CD4-positive, alpha-beta T cell treated with Interleukin-2 at 100 ng/mL for 4 hours (primary cell): ENCODE results near the gene PRKAR2A.
"Not testable (repeated sequence)": the region's sequence is repeated elsewhere in the genome, so short reads cannot be mapped to it uniquely, and the experiment has no call there.

Experiments used
- DNase-seq: peaks from one replicate; pipeline ENCODE4 v3.0.0-alpha.2; 2020; ENCODE audit warnings: low spot score

The PRKAR2A gene

GRCh38 chr3:48835650-48836366, 11.9 kb downstream of the PRKAR2A start:
- no peak for DNase-seq

GRCh38 chr3:48832684-48833083, 15.0 kb downstream of the PRKAR2A start:
- no peak for DNase-seq

- DNase-seq = no peak
Measured at GRCh38 chr3:48830715-48831114, 17.0 kb downstream of the PRKAR2A start.

- not testable (repeated sequence) for DNase-seq
Measured at GRCh38 chr3:48829525-48829924, 18.1 kb downstream of the PRKAR2A start.

- not testable (repeated sequence) for DNase-seq
Measured at GRCh38 chr3:48827874-48828273, 19.8 kb downstream of the PRKAR2A start.

GRCh38 chr3:48826451-48826850, 21.2 kb downstream of the PRKAR2A start:
- DNase-seq = no peak

- DNase-seq = no peak
Measured at GRCh38 chr3:48820612-48821324, 26.9 kb downstream of the PRKAR2A start.

GRCh38 chr3:48819234-48820221, 28.1 kb downstream of the PRKAR2A start:
- no peak for DNase-seq

GRCh38 chr3:48811524-48811923, 36.1 kb downstream of the PRKAR2A start:
- DNase-seq = no peak

GRCh38 chr3:48804930-48805329, 42.7 kb downstream of the PRKAR2A start:
- DNase-seq = no peak

GRCh38 chr3:48800831-48801230, 46.8 kb downstream of the PRKAR2A start:
- not testable (repeated sequence) for DNase-seq

- no peak for DNase-seq
Measured at GRCh38 chr3:48798998-48799397, 48.7 kb downstream of the PRKAR2A start.

- no peak for DNase-seq
Measured at GRCh38 chr3:48797626-48798025, 50.0 kb downstream of the PRKAR2A start.

- DNase-seq = no peak
Measured at GRCh38 chr3:48795997-48796732, 51.5 kb downstream of the PRKAR2A start.

GRCh38 chr3:48793484-48793883, 54.2 kb downstream of the PRKAR2A start:
- DNase-seq = not testable (repeated sequence)

- DNase-seq = no peak
Measured at GRCh38 chr3:48789665-48790064, 58.0 kb downstream of the PRKAR2A start.

- peak; percentile 16 for DNase-seq
Measured at GRCh38 chr3:48788544-48789162, 59.0 kb downstream of the PRKAR2A start.

- DNase-seq = no peak
Measured at GRCh38 chr3:48784426-48785120, 63.1 kb downstream of the PRKAR2A start.

- DNase-seq = no peak
Measured at GRCh38 chr3:48783304-48783703, 64.4 kb downstream of the PRKAR2A start.

- DNase-seq = no peak
Measured at GRCh38 chr3:48782046-48782445, 65.6 kb downstream of the PRKAR2A start.

- not testable (repeated sequence) for DNase-seq
Measured at GRCh38 chr3:48778565-48778964, 69.1 kb downstream of the PRKAR2A start.
